K562 (cell line): ENCODE measurements around the gene STX1B. TPM values are rescaled to one million over a fixed set of nuclear protein-coding genes. Genes with fewer than 3 reads are reported as not detected.

Experiments used
- AFF1 ChIP-seq, 2 experiments: fragments of 450-650 bp; IDR thresholded peaks; 2 replicates each; pipeline ENCODE4 v1.6.1; 2018; ENCODE audit warnings: mild to moderate bottlenecking in 2 of 2, low read depth in 1 of 2; ENCODE audit not compliant: partially characterized antibody in 2 of 2
- ATF6 ChIP-seq: sonication (generic); formaldehyde crosslinking; IDR thresholded peaks from 2 replicates; pipeline ENCODE4 v1.4.0; 2020; ENCODE audit warnings: mild to moderate bottlenecking, missing genetic modification reagents
- IRF2 ChIP-seq: sonication (generic); formaldehyde crosslinking; IDR thresholded peaks from 2 replicates; pipeline ENCODE4 v1.8.1; 2022; ENCODE audit warnings: mild to moderate bottlenecking, missing genetic modification reagents
- MAFK ChIP-seq: IDR thresholded peaks from 2 replicates; pipeline ENCODE4 v1.6.1; 2011; ENCODE audit warnings: low read length, improper control_type of control experiment
- PHF20 ChIP-seq: fragments of 450-650 bp; IDR thresholded peaks from 2 replicates; pipeline ENCODE4 v1.6.1; 2018; ENCODE audit not compliant: partially characterized antibody
- RBM15 ChIP-seq: fragments of 200-400 bp; formaldehyde crosslinking; IDR thresholded peaks from 2 replicates; pipeline ENCODE4 v1.6.1; 2018; ENCODE audit warnings: mild to moderate bottlenecking, low read length, moderate library complexity; ENCODE audit not compliant: insufficient read depth
- SMARCE1 ChIP-seq: fragments of 450-650 bp; IDR thresholded peaks from 2 replicates; pipeline ENCODE4 v1.7.1; 2016; ENCODE audit warnings: mild to moderate bottlenecking
- SRF ChIP-seq, 2 experiments: fragments of 250-450, 450-650 bp in 1 of 2; sonication (Bioruptor Pico) in 1 of 2; sonication (generic) in 1 of 2; formaldehyde crosslinking; IDR thresholded peaks; 2 replicates each; pipeline versions ENCODE4 v1.5.0 to v1.5.1; 2020 to 2022; ENCODE audit warnings: mild to moderate bottlenecking in 1 of 2, missing genetic modification reagents in 1 of 2
- STAT5A ChIP-seq: IDR thresholded peaks from 2 replicates; pipeline ENCODE4 v1.6.1; 2012; ENCODE audit warnings: low read length, inconsistent platforms, borderline replicate concordance
- STAT5B ChIP-seq: fragments of 250-450 bp; sonication (Bioruptor Pico); IDR thresholded peaks from 2 replicates; pipeline ENCODE4 v1.8.0; 2021; ENCODE audit warnings: mild to moderate bottlenecking, inconsistent platforms
- THRAP3 ChIP-seq: fragments of 450-650 bp; IDR thresholded peaks from 2 replicates; pipeline ENCODE4 v1.6.1; 2016; ENCODE audit warnings: mild to moderate bottlenecking, inconsistent platforms, borderline replicate concordance
- ZBTB33 ChIP-seq: sonication (generic); formaldehyde crosslinking; IDR thresholded peaks from 2 replicates; pipeline ENCODE4 v1.8.1; 2023; ENCODE audit warnings: mild to moderate bottlenecking, missing genetic modification reagents
- ZKSCAN1 ChIP-seq: fragments of 150-350 bp; IDR thresholded peaks from 2 replicates; pipeline ENCODE4 v1.6.1; 2016; ENCODE audit warnings: low read depth, low read length
- ZNF274 ChIP-seq: IDR thresholded peaks from 2 replicates; pipeline ENCODE4 v1.6.1; 2011; ENCODE audit warnings: low read depth, mild to moderate bottlenecking, low read length, moderate library complexity, borderline replicate concordance
- ZNF655 ChIP-seq: fragments of 250-450 bp; sonication (Bioruptor Pico); IDR thresholded peaks from 2 replicates; pipeline ENCODE4 v1.5.0; 2021
- polyA plus RNA-seq, 8 experiments: library from polyadenylated mRNA; depleted of rRNA in 4 of 8; stranded (reverse) in 5 of 8; unstranded in 3 of 8; fragments of >200 nt; fragmentation: Nextera tagmentation in 2 of 8; fragmentation: Illumina TruSeq in 1 of 8; extraction: Ambion mirVana in 2 of 8; extraction: Trizol in 1 of 8; gene quantifications; 2 replicates each; pipeline versions ENCODE4 v1.2.1 to v1.2.3, GENCODE V29; 2011 to 2014; ENCODE audit warnings: inconsistent platforms in 1 of 8, missing spikeins in 1 of 8
- total RNA-seq, 7 experiments: library from RNA; depleted of rRNA in 6 of 7; stranded (reverse); fragments of >200 nt in 6 of 7; fragmentation: Illumina TruSeq in 2 of 7; extraction: Trizol in 2 of 7; gene quantifications; 2 replicates each; pipeline versions ENCODE4 v1.2.1 to v1.2.3, GENCODE V29; 2011 to 2021; ENCODE audit warnings: low replicate concordance in 1 of 7

The STX1B gene
- total and polyA plus RNA-seq, 9 of the 15 experiments (the other 6 are each of a cell fraction or from before 2014, with no cell fraction given), result 0.07 to 2.5 (median 0.86) TPM

- TF ChIP-seq PHF20, result peak; percentile 81
- TF ChIP-seq RBM15, result no peak
- no peak for TF ChIP-seq STAT5B (CRISPR knock-in tag)
- no peak for TF ChIP-seq ZNF655 (CRISPR knock-in tag)
- TF ChIP-seq ZNF274, result no peak
- TF ChIP-seq ZKSCAN1, result no peak
- TF ChIP-seq AFF1 (IDR thresholded peaks at IDR 0.05; ENCODE audit: low read depth in 1 of 2, partially characterized antibody in 2 of 2), result peak in 1 of 2 experiments; percentile 56
- 0 out of 2 replicates have a peak, but pooled peaks have one; percentile 20 for TF ChIP-seq SMARCE1
- TF ChIP-seq ATF6 (CRISPR knock-in tag), result no peak
- TF ChIP-seq STAT5A, result no peak
- no peak for TF ChIP-seq ZBTB33 (CRISPR knock-in tag)
- no peak for TF ChIP-seq IRF2 (CRISPR knock-in tag)
- no peak for TF ChIP-seq MAFK
- peak in 1 of 2 experiments; percentile 76; a peak in 2 of 4 replicates for TF ChIP-seq SRF (CRISPR knock-in tag; IDR thresholded peaks at IDR 0.05)
- TF ChIP-seq THRAP3, result no peak
These were observed 13.3 kb downstream of the STX1B start (continued) for GRCh38 chr16:30996985-30997724.
